Measurements from ENCODE around the gene PRKN.

PRKN gene

GRCh38 chr6:161676586-161676985 lies 1051.0 kb downstream of the PRKN start:
- Histone ChIP-seq H3K27ac (ENCODE audit: low read depth, low read length) (no peak overlapping the region), H3K4me1 (ENCODE audit: insufficient read depth, low read length) (no peaks in the 10 kb centered on the region)

DNA sequence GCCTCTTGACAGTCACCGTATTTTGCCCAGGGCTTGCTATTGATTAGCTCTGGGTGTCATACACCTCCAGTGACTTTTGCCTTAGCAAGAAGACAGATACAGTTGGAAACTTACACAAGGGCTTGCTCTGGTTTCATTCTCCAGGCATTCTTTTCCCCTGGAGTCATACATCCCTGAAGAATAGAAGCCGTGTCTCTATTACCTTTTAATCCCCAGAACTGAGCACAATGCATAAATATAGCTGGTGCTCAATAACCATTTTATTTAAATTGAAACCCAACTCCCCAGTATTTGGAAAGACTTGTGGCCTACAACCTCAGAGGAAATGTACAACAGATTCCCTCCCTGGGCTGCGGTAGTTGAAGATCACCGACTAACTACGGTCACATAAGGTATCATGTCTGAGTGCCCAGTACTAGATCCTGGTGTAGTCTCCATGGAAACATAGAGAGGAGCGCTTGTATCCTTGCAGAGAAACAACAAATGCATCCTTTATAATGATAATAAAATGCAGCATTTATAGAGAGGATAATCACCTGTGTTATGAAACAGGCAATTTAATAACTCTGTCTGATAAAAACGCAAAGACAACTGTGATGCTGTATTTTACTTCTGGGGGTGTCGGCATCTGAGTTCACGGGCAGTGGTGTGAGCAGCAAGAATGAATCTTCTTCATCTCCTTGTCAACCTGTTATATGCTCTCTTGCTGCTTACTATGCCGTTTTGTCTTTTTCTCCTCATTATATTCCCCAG lies 1052.5 kb downstream of the PRKN start:
- WGBS = 95% methylated on average over 10 of the region's 10 CpGs
- H3K36me3 ChIP-seq (ENCODE audit: insufficient read depth, low read length) = no peaks in the 10 kb centered on the region

More at GRCh38 chr6:161676586-161676985, 1051.0 kb downstream of the PRKN start:
- Histone ChIP-seq H3K9me3 (ENCODE audit: insufficient read depth, low read depth, low read length) (no peaks in the 10 kb centered on the region), H3K9ac (ENCODE audit: low read depth, low read length) (no peak overlapping the region), H3K4me3 (ENCODE audit: low read length) (no peak overlapping the region), H3K36me3 (ENCODE audit: insufficient read depth, low read length) (no peaks in the 10 kb centered on the region), H3K27me3 (ENCODE audit: insufficient read depth, low read length) (no peaks in the 10 kb centered on the region)
- WGBS = 100% methylated on average over 3 of the region's 3 CpGs

DNA sequence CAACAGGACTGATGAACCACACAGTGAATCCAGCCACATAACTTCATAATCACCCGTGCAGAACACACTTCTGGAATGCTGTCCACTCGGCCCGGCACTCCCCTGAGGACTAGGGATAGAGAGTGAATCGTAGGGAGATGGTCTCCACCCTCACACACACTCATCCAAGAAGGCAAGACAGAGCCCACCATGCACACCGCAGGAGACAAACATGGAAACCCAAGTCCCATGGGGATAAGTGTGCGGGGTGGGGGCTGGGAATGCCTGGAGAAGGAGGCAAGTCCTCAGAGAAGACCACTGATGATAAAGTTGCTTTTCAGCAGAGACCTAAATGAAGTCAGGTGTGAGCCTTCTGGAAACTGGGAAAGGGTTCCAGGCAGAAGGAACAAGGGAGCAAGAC lies 1054.5 kb downstream of the PRKN start:
- H3K36me3 ChIP-seq (ENCODE audit: insufficient read depth, low read length) = no peaks in the 10 kb centered on the region
- H3K9ac ChIP-seq (ENCODE audit: low read depth, low read length) = no peak overlapping the region
- no peaks in the 10 kb centered on the region for H3K4me1 ChIP-seq (ENCODE audit: insufficient read depth, low read length)
- 91% methylated on average over 3 of the region's 6 CpGs for WGBS
- no peak overlapping the region for H3K4me3 ChIP-seq (ENCODE audit: low read length)
- H3K27me3 ChIP-seq (ENCODE audit: insufficient read depth, low read length) = no peaks in the 10 kb centered on the region
- no peak overlapping the region for H3K27ac ChIP-seq (ENCODE audit: low read depth, low read length)
- no peaks in the 10 kb centered on the region for H3K9me3 ChIP-seq (ENCODE audit: insufficient read depth, low read depth, low read length)

More for the DNA sequence above, 1052.5 kb downstream of the PRKN start:
- H3K27me3 ChIP-seq (ENCODE audit: insufficient read depth, low read length) = no peaks in the 10 kb centered on the region
- no peak overlapping the region for H3K9ac ChIP-seq (ENCODE audit: low read depth, low read length)
- no peak overlapping the region for H3K27ac ChIP-seq (ENCODE audit: low read depth, low read length)
- no peaks in the 10 kb centered on the region for H3K9me3 ChIP-seq (ENCODE audit: insufficient read depth, low read depth, low read length)
- no peak overlapping the region for H3K4me3 ChIP-seq (ENCODE audit: low read length)
- no peaks in the 10 kb centered on the region for H3K4me1 ChIP-seq (ENCODE audit: insufficient read depth, low read length)

DNA sequence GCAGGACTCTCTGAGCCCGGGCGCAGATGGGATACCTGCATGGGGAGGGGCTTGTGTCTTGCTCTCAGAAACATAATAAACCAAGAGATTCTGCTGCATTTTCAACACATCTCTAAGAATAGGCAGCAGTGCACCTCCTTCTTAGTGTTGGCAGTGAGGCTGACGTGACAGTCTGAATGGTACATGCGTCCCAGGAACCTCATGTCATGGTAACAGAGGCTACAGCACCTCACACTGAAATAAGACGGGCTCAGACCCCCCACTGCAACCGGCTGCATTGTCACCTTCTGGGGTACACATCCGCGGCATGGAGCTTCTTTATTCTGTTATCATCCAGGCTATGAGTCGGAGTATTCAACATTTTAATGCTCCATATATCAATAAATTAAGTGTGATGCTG lies 1056.4 kb downstream of the PRKN start:
- H3K4me1 ChIP-seq (ENCODE audit: insufficient read depth, low read length) = no peaks in the 10 kb centered on the region
- no peaks in the 10 kb centered on the region for H3K9me3 ChIP-seq (ENCODE audit: insufficient read depth, low read depth, low read length)
- no peaks in the 10 kb centered on the region for H3K36me3 ChIP-seq (ENCODE audit: insufficient read depth, low read length)
- H3K4me3 ChIP-seq (ENCODE audit: low read length) = no peak overlapping the region
- no peak overlapping the region for H3K9ac ChIP-seq (ENCODE audit: low read depth, low read length)
- no peak overlapping the region for H3K27ac ChIP-seq (ENCODE audit: low read depth, low read length)
- no peaks in the 10 kb centered on the region for H3K27me3 ChIP-seq (ENCODE audit: insufficient read depth, low read length)
- WGBS = 95% methylated on average over 8 of the region's 9 CpGs

DNA sequence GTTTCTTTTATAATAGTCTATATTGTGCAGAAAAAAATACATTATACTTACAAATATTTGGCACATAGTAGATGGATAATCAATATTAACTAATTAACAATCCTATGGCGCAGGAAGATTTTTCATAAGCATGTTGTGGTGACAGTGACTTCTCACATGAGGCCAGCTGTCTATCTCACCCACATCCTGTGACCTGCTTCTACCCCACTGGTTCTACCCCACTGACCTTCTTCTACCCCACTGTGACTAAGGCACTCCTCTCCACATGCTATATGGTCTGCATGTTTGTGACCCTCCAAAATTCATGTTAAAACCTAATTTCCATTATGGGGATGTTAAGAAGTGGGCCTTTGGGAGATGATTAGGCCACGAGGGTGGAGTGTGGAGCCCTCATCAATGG lies 1058.9 kb downstream of the PRKN start:
- no peak overlapping the region for H3K9ac ChIP-seq (ENCODE audit: low read depth, low read length)
- no peaks in the 10 kb centered on the region for H3K27me3 ChIP-seq (ENCODE audit: insufficient read depth, low read length)
- no peak overlapping the region for H3K4me3 ChIP-seq (ENCODE audit: low read length)
- peaks cover 6% of the 10 kb centered on the region; the same call in 1 of the 2 replicates for H3K9me3 ChIP-seq (ENCODE audit: insufficient read depth, low read depth, low read length)
- no peaks in the 10 kb centered on the region for H3K36me3 ChIP-seq (ENCODE audit: insufficient read depth, low read length)
- H3K27ac ChIP-seq (ENCODE audit: low read depth, low read length) = no peak overlapping the region
- 94% methylated on average over 2 of the region's 2 CpGs for WGBS
- no peaks in the 10 kb centered on the region for H3K4me1 ChIP-seq (ENCODE audit: insufficient read depth, low read length)

GRCh38 chr6:161667957-161668356 lies 1059.6 kb downstream of the PRKN start:
- Histone ChIP-seq H3K36me3 (ENCODE audit: insufficient read depth, low read length) (no peaks in the 10 kb centered on the region), H3K4me1 (ENCODE audit: insufficient read depth, low read length) (no peaks in the 10 kb centered on the region), H3K9me3 (ENCODE audit: insufficient read depth, low read depth, low read length) (peaks cover 11% of the 10 kb centered on the region), H3K9ac (ENCODE audit: low read depth, low read length) (no peak overlapping the region), H3K27me3 (ENCODE audit: insufficient read depth, low read length) (no peaks in the 10 kb centered on the region), H3K4me3 (ENCODE audit: low read length) (no peak overlapping the region), H3K27ac (ENCODE audit: low read depth, low read length) (no peak overlapping the region)
- WGBS = no CpG with 5 or more reads among the region's 1 CpG

GRCh38 chr6:161663682-161664081 lies 1063.9 kb downstream of the PRKN start:
- H3K27me3 ChIP-seq (ENCODE audit: insufficient read depth, low read length) = no peaks in the 10 kb centered on the region
- no peaks in the 10 kb centered on the region for H3K4me1 ChIP-seq (ENCODE audit: insufficient read depth, low read length)
- H3K9ac ChIP-seq (ENCODE audit: low read depth, low read length) = no peak overlapping the region
- no peak overlapping the region for H3K27ac ChIP-seq (ENCODE audit: low read depth, low read length)
- H3K4me3 ChIP-seq (ENCODE audit: low read length) = no peak overlapping the region
- no peaks in the 10 kb centered on the region for H3K36me3 ChIP-seq (ENCODE audit: insufficient read depth, low read length)
- WGBS = 97% methylated on average over 8 of the region's 8 CpGs
- peaks cover 22% of the 10 kb centered on the region for H3K9me3 ChIP-seq (ENCODE audit: insufficient read depth, low read depth, low read length)

DNA sequence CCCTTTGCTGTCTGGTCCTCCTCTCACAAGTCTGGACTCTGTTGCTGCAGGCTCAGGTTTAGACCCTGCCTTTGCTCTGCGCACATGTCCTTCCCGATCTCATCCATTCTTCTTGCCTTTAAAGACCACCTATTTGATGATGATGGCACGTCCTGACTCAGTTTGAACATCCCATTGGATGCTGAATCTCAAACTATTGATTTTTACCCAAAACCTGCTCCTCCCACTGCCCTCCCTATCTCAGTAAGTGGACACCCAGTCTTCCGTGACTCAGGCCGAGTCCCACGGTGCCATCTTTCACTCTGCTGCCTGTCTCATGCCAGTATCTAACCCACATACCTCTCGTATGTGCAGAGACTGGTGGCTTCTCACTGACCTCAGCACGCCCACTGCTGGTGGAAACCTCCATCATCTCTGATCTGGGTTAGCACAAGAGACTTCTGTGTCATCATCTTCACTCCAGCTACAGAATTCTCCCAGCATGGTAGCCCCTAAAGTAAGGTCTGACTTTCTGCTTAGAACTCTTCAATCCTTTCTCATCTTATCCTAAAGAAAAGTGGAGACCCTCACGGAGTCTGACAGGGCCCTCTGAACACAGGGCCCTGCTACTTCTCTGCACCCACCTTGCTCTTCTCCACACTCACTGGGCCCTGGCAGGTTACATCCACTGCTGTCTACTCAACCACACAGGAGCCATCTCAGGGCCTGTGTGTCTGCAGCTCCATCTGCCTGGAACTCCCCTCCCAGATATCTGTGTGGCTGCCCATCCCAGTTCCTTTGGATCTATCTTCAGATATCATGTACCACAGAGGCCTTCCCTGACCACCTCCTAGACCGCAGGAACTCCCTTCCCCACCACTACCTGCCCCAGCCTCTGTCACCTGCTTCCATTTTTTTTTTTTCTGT lies 1066.6 kb downstream of the PRKN start:
- Histone ChIP-seq H3K27ac (ENCODE audit: low read depth, low read length) (no peak overlapping the region), H3K36me3 (ENCODE audit: insufficient read depth, low read length) (no peaks in the 10 kb centered on the region), H3K9me3 (ENCODE audit: insufficient read depth, low read depth, low read length) (peaks cover 22% of the 10 kb centered on the region), H3K9ac (ENCODE audit: low read depth, low read length) (no peak overlapping the region), H3K4me3 (ENCODE audit: low read length) (no peak overlapping the region), H3K4me1 (ENCODE audit: insufficient read depth, low read length) (no peaks in the 10 kb centered on the region), H3K27me3 (ENCODE audit: insufficient read depth, low read length) (no peaks in the 10 kb centered on the region)
- 94% methylated on average over 10 of the region's 10 CpGs for WGBS

GRCh38 chr6:161658211-161658610 lies 1069.4 kb downstream of the PRKN start:
- H3K9ac ChIP-seq (ENCODE audit: low read depth, low read length) = no peak overlapping the region
- H3K27ac ChIP-seq (ENCODE audit: low read depth, low read length) = no peak overlapping the region
- H3K27me3 ChIP-seq (ENCODE audit: insufficient read depth, low read length) = no peaks in the 10 kb centered on the region
- WGBS = 95% methylated on average over 4 of the region's 4 CpGs
- no peak overlapping the region for H3K4me3 ChIP-seq (ENCODE audit: low read length)
- peaks cover 12% of the 10 kb centered on the region; the same call in 1 of the 2 replicates for H3K9me3 ChIP-seq (ENCODE audit: insufficient read depth, low read depth, low read length)
- H3K4me1 ChIP-seq (ENCODE audit: insufficient read depth, low read length) = no peaks in the 10 kb centered on the region
- no peaks in the 10 kb centered on the region for H3K36me3 ChIP-seq (ENCODE audit: insufficient read depth, low read length)

GRCh38 chr6:161654209-161654608 lies 1073.4 kb downstream of the PRKN start:
- H3K9ac ChIP-seq (ENCODE audit: low read depth, low read length) = no peak overlapping the region
- 87% methylated on average over 6 of the region's 6 CpGs for WGBS

GRCh38 chr6:161651949-161652348 lies 1075.6 kb downstream of the PRKN start:
- 100% methylated on average over 1 of the region's 1 CpG for WGBS
- Histone ChIP-seq H3K27me3 (ENCODE audit: insufficient read depth, low read length) (no peaks in the 10 kb centered on the region), H3K9me3 (ENCODE audit: insufficient read depth, low read depth, low read length) (no peaks in the 10 kb centered on the region), H3K4me1 (ENCODE audit: insufficient read depth, low read length) (no peaks in the 10 kb centered on the region), H3K27ac (ENCODE audit: low read depth, low read length) (no peak overlapping the region), H3K9ac (ENCODE audit: low read depth, low read length) (no peak overlapping the region), H3K4me3 (ENCODE audit: low read length) (no peak overlapping the region), H3K36me3 (ENCODE audit: insufficient read depth, low read length) (no peaks in the 10 kb centered on the region)

More at GRCh38 chr6:161654209-161654608, 1073.4 kb downstream of the PRKN start:
- Histone ChIP-seq H3K27ac (ENCODE audit: low read depth, low read length) (no peak overlapping the region), H3K27me3 (ENCODE audit: insufficient read depth, low read length) (no peaks in the 10 kb centered on the region), H3K4me3 (ENCODE audit: low read length) (no peak overlapping the region), H3K36me3 (ENCODE audit: insufficient read depth, low read length) (no peaks in the 10 kb centered on the region), H3K4me1 (ENCODE audit: insufficient read depth, low read length) (no peaks in the 10 kb centered on the region), H3K9me3 (ENCODE audit: insufficient read depth, low read depth, low read length) (no peaks in the 10 kb centered on the region)
